Measurements from ENCODE around the gene CA10.

- no peak for TF ChIP-seq CTCF (conservative IDR thresholded peaks at IDR 0.05)
- TF ChIP-seq EZH2 (IDR thresholded peaks at IDR 0.05; ENCODE audit: low read depth) = no peak
Observed at GRCh38 chr17:51703361-51704341, 454.9 kb downstream of the CA10 start.

All from PC-9 (cell line).